ENCODE measurements around the gene PPP1R8. TPM values are rescaled to one million over a fixed set of nuclear protein-coding genes. Genes with fewer than 3 reads are reported as not detected.

The PPP1R8 gene
- total RNA-seq, 1 experiment from 2014 or later: 44.6 TPM

DNA sequence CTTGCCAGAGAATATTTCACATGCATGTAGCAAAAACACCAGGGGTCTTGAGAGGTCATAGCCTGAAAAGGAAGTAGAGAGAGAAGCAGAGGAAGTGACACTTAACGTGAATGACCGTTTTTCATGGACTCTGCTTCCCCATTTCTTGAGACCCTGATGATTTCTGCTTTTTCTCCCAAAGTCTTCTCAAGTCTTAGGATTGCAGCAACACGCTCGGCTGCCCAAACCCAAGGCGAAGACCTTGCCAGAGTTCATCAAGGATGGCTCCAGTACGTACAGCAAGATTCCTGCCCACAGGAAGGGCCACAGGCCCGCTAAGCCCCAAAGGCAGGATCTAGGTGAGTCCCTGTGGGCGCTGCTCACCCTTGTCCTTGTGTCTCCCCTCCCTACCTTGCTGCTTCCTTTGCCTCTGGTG is 54.5 kb downstream of the PPP1R8 start:
- no peak for DNase-seq (ENCODE audit: low read depth)
- in situ Hi-C loops (cut with HindIII; ENCODE audit: low pct_unique_long_range_greater_than_20kb, low sequenced_read_pairs): no loop called here

- no peak for DNase-seq (ENCODE audit: low read depth)
- in situ Hi-C loops (cut with HindIII; ENCODE audit: low pct_unique_long_range_greater_than_20kb, low sequenced_read_pairs): no loop called here
Observed at GRCh38 chr1:27885621-27886352, 55.2 kb downstream of the PPP1R8 start.

GRCh38 chr1:27886353-27886679 is 55.7 kb downstream of the PPP1R8 start:
- in situ Hi-C loops (cut with HindIII; ENCODE audit: low pct_unique_long_range_greater_than_20kb, low sequenced_read_pairs): no loop called here

DNA sequence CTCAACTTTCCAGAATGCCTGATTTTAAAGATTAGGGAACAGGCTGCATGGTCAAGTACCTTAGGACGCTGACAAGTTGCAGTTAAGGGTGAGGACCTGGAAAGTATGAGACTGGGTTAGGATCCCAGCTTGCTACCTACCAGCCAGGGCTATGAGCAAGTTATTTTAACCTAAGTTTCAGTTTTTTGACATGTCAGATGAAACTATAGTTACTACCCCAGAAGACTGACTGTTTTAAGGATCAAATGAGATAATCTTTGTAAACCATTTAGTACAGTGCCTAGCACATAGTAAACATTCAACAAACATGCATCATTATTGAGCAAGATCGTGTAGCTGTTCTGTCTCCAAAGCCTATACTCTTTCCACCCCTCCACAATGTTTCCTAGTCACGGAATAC is 56.2 kb downstream of the PPP1R8 start:
- no peak for DNase-seq (ENCODE audit: low read depth)
- in situ Hi-C loops (cut with HindIII; ENCODE audit: low pct_unique_long_range_greater_than_20kb, low sequenced_read_pairs): no loop called here

More at GRCh38 chr1:27886353-27886679, 55.7 kb downstream of the PPP1R8 start:
- DNase-seq (ENCODE audit: low read depth): no peak

GRCh38 chr1:27887215-27888021 is 56.8 kb downstream of the PPP1R8 start:
- in situ Hi-C loops (cut with HindIII; ENCODE audit: low pct_unique_long_range_greater_than_20kb, low sequenced_read_pairs): no loop called here
- DNase-seq (ENCODE audit: low read depth): no peak

- DNase-seq (ENCODE audit: low read depth): no peak
- in situ Hi-C loops (cut with HindIII; ENCODE audit: low pct_unique_long_range_greater_than_20kb, low sequenced_read_pairs): no loop called here
Observed at GRCh38 chr1:27889506-27889905, 58.9 kb downstream of the PPP1R8 start.

DNA sequence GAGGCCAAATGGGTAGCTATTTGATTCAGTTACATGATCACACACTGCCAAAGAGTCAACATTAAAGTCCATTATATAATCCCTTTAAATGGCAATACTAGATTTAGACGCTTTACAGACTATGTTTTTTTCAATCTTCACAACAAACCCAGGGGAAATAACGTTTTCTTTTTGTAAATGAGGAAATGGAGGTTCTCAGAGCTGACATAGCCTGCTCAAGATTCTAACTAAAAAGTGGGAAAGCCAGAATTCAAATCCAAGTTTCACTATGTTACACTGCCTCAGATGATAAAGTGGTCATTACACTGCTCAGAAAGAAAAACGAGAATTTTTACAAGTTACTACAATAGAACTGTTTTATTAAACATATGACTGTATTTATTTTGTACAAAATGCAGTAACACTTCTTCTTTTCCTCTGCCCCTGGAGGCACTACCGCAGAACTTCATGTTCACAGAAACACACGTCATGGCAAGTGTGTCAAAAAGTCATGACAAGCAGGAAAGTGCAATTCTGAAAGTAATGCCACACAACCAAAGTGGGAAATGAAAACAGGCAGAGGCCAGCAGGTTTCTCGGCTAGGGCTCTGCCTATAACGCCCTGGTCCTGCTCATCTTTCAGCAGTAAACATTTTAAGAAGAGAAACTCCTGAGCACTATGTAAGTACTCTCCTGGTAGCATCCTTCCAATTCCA is 60.8 kb downstream of the PPP1R8 start:
- no peak for DNase-seq (ENCODE audit: low read depth)
- in situ Hi-C loops (cut with HindIII; ENCODE audit: low pct_unique_long_range_greater_than_20kb, low sequenced_read_pairs): no loop called here

- in situ Hi-C loops (cut with HindIII; ENCODE audit: low pct_unique_long_range_greater_than_20kb, low sequenced_read_pairs): no loop called here
- DNase-seq (ENCODE audit: low read depth): no peak
Observed at GRCh38 chr1:27894521-27894920, 63.9 kb downstream of the PPP1R8 start.

Other genes with a start within 250 kb of the PPP1R8 start
- gene AHDC1, start 226.6 kb upstream of the PPP1R8 start, total RNA-seq (2014; rRNA removed; shearing (Covaris generic); ENCODE audit: low replicate concordance): 0.32 and 0.41 TPM in 2 replicates
- gene FGR, start 195.6 kb upstream of the PPP1R8 start, total RNA-seq (2014; rRNA removed; shearing (Covaris generic); ENCODE audit: low replicate concordance): not detected in 2 replicates
- gene IFI6, start 158.6 kb upstream of the PPP1R8 start, total RNA-seq (2014; rRNA removed; shearing (Covaris generic); ENCODE audit: low replicate concordance): 40.3 and 77.4 TPM in 2 replicates
- 8.9 and 24.4 TPM in 2 replicates for gene FAM76A, start 104.8 kb upstream of the PPP1R8 start, total RNA-seq (2014; rRNA removed; shearing (Covaris generic); ENCODE audit: low replicate concordance)
- gene STX12, start 57.6 kb upstream of the PPP1R8 start, total RNA-seq (2014; rRNA removed; shearing (Covaris generic); ENCODE audit: low replicate concordance): 14.2 and 16.9 TPM in 2 replicates
- gene THEMIS2, start 41.8 kb downstream of the PPP1R8 start, total RNA-seq (2014; rRNA removed; shearing (Covaris generic); ENCODE audit: low replicate concordance): 0.41 and 3.4 TPM in 2 replicates
- 68.0 and 69.7 TPM in 2 replicates for gene RPA2, start 83.8 kb downstream of the PPP1R8 start, total RNA-seq (2014; rRNA removed; shearing (Covaris generic); ENCODE audit: low replicate concordance)
- 0.38 TPM in 1 of 2 replicates, not detected in the other for gene SMPDL3B, start 104.2 kb downstream of the PPP1R8 start, total RNA-seq (2014; rRNA removed; shearing (Covaris generic); ENCODE audit: low replicate concordance)
- 13.8 and 15.1 TPM in 2 replicates for gene XKR8, start 129.2 kb downstream of the PPP1R8 start, total RNA-seq (2014; rRNA removed; shearing (Covaris generic); ENCODE audit: low replicate concordance)

Measured in Caki2 (cell line).